Measurements from ENCODE around the gene POLD2.

Gene POLD2

DNA sequence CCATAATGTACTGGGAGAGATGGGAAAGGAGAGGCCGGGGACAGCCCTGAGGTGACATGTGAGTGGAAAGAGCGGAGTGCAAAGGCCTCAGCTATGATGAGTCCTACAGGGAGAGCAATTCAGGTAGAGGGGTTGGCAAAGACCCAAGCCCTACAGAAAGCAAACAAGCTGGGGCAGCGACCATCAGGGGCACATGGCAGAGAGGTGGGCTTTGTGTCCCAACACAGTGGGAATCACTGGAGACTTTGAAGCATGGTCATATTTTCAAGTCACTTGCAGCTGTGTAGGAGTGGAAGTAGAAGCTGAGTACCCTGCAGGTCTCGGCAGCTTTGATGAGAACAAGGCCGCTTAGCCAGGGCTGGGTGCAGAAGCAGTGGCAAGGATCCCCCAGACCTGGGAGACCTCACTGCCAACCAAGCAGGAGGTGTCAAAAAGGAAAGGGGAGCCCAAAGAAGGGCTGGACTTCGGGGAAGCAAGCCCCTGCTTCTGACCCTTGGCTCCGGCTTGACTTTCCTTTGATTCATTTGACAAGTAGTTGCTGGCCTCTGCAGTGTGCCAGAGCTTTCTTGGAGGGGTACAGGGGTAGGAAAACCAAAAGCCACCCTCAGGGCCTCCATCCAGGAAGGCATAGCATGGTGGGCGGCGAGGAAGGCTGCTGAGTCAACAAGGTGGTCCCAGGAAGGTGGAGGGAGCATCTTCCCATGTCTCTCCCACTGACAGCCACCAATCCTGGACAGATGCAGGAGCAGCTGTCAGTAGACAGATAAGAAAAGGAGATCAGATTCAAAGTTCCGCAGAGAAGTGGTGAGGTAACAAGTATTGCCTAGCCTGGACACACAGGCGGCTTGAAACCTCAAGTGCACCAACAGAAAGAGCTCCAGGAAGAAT, 56.0 kb downstream of the POLD2 start:
- no peak for FAIRE-seq

GRCh38 chr7:44066494-44067063, 56.8 kb downstream of the POLD2 start:
- DNase-seq (ENCODE audit: insufficient read length, low spot score), result no peak
- FAIRE-seq, result no peak

More for the DNA sequence above, 56.0 kb downstream of the POLD2 start:
- no peak for DNase-seq (ENCODE audit: insufficient read length, low spot score)

- no peak for FAIRE-seq
These were observed 57.3 kb downstream of the POLD2 start for GRCh38 chr7:44066111-44066460.

DNA sequence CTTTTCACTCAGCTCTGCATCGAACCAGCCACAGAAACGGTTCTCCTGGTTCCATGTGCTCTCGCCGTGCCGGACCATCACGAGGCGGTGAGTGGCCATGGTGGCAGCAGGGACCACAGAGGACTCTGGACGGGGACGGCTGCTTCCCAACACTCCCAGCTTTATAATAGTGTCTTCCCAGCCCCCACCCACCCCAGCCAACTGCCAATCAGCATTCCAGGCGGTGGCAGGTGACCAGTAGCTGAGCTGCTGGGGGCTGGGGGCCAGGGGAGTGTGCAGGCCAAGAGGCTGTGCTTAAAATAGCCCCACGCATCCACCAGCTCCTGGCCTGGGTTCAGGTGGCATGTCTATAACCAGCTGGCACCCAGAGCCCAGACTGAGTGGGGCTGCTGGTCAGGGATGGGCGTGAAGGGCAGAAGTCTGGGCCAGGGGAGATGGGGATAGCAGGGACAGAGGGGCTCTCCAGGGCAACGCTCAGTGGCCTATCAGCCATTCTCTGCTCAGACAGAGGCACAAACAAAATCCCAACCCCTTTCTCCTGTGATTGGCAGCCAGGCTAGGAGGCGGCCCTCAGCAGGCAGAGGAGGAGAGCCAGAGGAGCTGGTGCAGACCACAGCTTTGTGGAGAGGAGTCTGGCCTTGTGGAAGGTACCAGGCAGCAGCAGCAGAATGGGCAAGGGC, 57.8 kb downstream of the POLD2 start, which contains the start of gene PGAM2:
PGAM2 (minus strand) TSS at position 137 of the 680 bp plus-strand sequence; CDS start at position 99, 38 bp downstream.
- no peak for DNase-seq (ENCODE audit: insufficient read length, low spot score)
- FAIRE-seq, result no peak

More at GRCh38 chr7:44066111-44066460, 57.3 kb downstream of the POLD2 start:
- DNase-seq (ENCODE audit: insufficient read length, low spot score), result no peak

- DNase-seq (ENCODE audit: insufficient read length, low spot score) (no peak), FAIRE-seq (no peak)
These were observed 58.4 kb downstream of the POLD2 start for GRCh38 chr7:44064791-44065430.

Measured in HTR-8/SVneo (cell line).